GM23338 (cell line): Measurements from ENCODE around the gene TMEM134. TPM values are rescaled to one million over a fixed set of nuclear protein-coding genes. Genes with fewer than 3 reads are reported as not detected.

Source experiments
- ATAC-seq: fragments of 200-7000 bp; cut with Tn5 transposase; 3 replicates; pipeline ENCODE4 v1.9.1; 2020
- DNase-seq: peaks from one replicate; pipeline ENCODE4 v3.0.0-alpha.2; 2015; ENCODE audit warnings: low spot score
- H2AFZ ChIP-seq: fragments of 200-600 bp; sonication (generic); 2 replicates; pipeline ENCODE4 v1.8.0; 2016; ENCODE audit warnings: antibody characterized with exemption, mild to moderate bottlenecking, moderate library complexity
- H3F3A ChIP-seq: fragments of 200-600 bp; sonication (generic); replicated peaks from 2 replicates; pipeline ENCODE4 v1.8.0; 2017; ENCODE audit warnings: antibody characterized with exemption, mixed run types, low read depth
- H3K27ac ChIP-seq: fragments of 200-600 bp; sonication (generic); 2 replicates; pipeline ENCODE4 v1.6.1; 2016; ENCODE audit warnings: low read depth
- H3K27me3 ChIP-seq: fragments of 200-600 bp; sonication (generic); 2 replicates; pipeline ENCODE4 v1.8.0; 2016; ENCODE audit warnings: mild to moderate bottlenecking, mixed run types, moderate library complexity; ENCODE audit not compliant: insufficient read depth
- H3K36me3 ChIP-seq: fragments of 200-600 bp; sonication (generic); 2 replicates; pipeline ENCODE4 v1.8.0; 2016; ENCODE audit warnings: mild to moderate bottlenecking; ENCODE audit not compliant: insufficient read depth
- H3K4me1 ChIP-seq: fragments of 200-600 bp; sonication (generic); 2 replicates; pipeline ENCODE4 v1.8.0; 2016; ENCODE audit warnings: mild to moderate bottlenecking, moderate library complexity; ENCODE audit not compliant: insufficient read depth
- H3K4me2 ChIP-seq: fragments of 200-600 bp; sonication (generic); 2 replicates; pipeline ENCODE4 v1.7.1; 2017; ENCODE audit warnings: mixed run types
- H3K4me3 ChIP-seq: fragments of 200-600 bp; sonication (generic); 2 replicates; pipeline ENCODE4 v1.6.1; 2016; ENCODE audit warnings: mixed run types
- H3K79me2 ChIP-seq: fragments of 200-600 bp; sonication (generic); replicated peaks from 2 replicates; pipeline ENCODE4 v1.8.0; 2017; ENCODE audit warnings: mild to moderate bottlenecking; ENCODE audit not compliant: insufficient read depth
- H3K9me2 ChIP-seq: fragments of 200-600 bp; sonication (generic); 2 replicates; pipeline ENCODE4 v1.8.0; 2017; ENCODE audit not compliant: insufficient read depth
- H4K20me1 ChIP-seq: fragments of 200-600 bp; sonication (generic); replicated peaks from 2 replicates; pipeline ENCODE4 v1.8.0; 2017; ENCODE audit warnings: mild to moderate bottlenecking; ENCODE audit not compliant: insufficient read depth
- H3K27ac Mint-ChIP-seq: 2 replicates; pipeline ENCODE4 v1.8.0; 2020; ENCODE audit warnings: inconsistent platforms, mild to moderate bottlenecking, moderate library complexity, mixed read lengths
- H3K27me3 Mint-ChIP-seq: 3 replicates; pipeline ENCODE4 v1.8.0; 2022; ENCODE audit warnings: low read depth, mild to moderate bottlenecking, moderate library complexity, mixed read lengths, inconsistent platforms; ENCODE audit not compliant: insufficient read depth, poor library complexity
- H3K36me3 Mint-ChIP-seq: 3 replicates; pipeline ENCODE4 v1.8.0; 2021; ENCODE audit warnings: low read depth, mild to moderate bottlenecking, inconsistent platforms, moderate library complexity, mixed read lengths
- H3K4me1 Mint-ChIP-seq: 3 replicates; pipeline ENCODE4 v1.8.0; 2020; ENCODE audit warnings: mild to moderate bottlenecking, inconsistent platforms, mixed read lengths
- H3K4me3 Mint-ChIP-seq: 3 replicates; pipeline ENCODE4 v1.8.0; 2021; ENCODE audit warnings: moderate library complexity, mild to moderate bottlenecking, inconsistent platforms, mixed read lengths
- H3K9me3 Mint-ChIP-seq: 3 replicates; pipeline ENCODE4 v1.8.0; 2020; ENCODE audit warnings: moderate library complexity, mild to moderate bottlenecking, inconsistent platforms, mixed read lengths
- EZH2 ChIP-seq: fragments of 200-600 bp; sonication (generic); IDR thresholded peaks from one replicate; pipeline ENCODE4 v1.8.0; 2017; ENCODE audit warnings: antibody characterized with exemption, mild to moderate bottlenecking, low read depth; ENCODE audit not compliant: unreplicated experiment
- EZH2phosphoT487 ChIP-seq: fragments of 200-600 bp; sonication (generic); IDR thresholded peaks from one replicate; pipeline ENCODE4 v1.8.1; 2018; ENCODE audit warnings: antibody characterized with exemption; ENCODE audit not compliant: unreplicated experiment
- JUNB ChIP-seq: IDR thresholded peaks from one replicate; pipeline ENCODE4 v1.6.1; 2016; ENCODE audit warnings: antibody characterized with exemption; ENCODE audit not compliant: unreplicated experiment
- POLR2AphosphoS5 ChIP-seq: IDR thresholded peaks from 2 replicates; pipeline ENCODE4 v1.6.1; 2016; ENCODE audit warnings: antibody characterized with exemption, low read depth
- STAT1 ChIP-seq: IDR thresholded peaks from one replicate; pipeline ENCODE4 v1.6.1; 2016; ENCODE audit warnings: antibody characterized with exemption; ENCODE audit not compliant: unreplicated experiment
- ZNF114 ChIP-seq: fragments of 250-450 bp; sonication (Bioruptor Pico); IDR thresholded peaks from 2 replicates; pipeline ENCODE4 v1.5.0; 2020; ENCODE audit warnings: mild to moderate bottlenecking, moderate library complexity
- ZNF331 ChIP-seq: fragments of 250-450 bp; sonication (Bioruptor Pico); IDR thresholded peaks from 2 replicates; pipeline ENCODE4 v1.5.0; 2020; ENCODE audit warnings: low read depth, mild to moderate bottlenecking, moderate library complexity
- ZNF462 ChIP-seq: fragments of 250-450 bp; sonication (Bioruptor Pico); IDR thresholded peaks from 2 replicates; pipeline ENCODE4 v1.5.0; 2020; ENCODE audit warnings: mild to moderate bottlenecking, moderate library complexity
- polyA plus RNA-seq: library from polyadenylated mRNA; unstranded; fragments of >200 nt; fragmentation: Nextera tagmentation; extraction: Ambion mirVana; gene quantifications from 2 replicates; pipeline ENCODE4 v1.2.1, GENCODE V29; 2016
- total RNA-seq: library from RNA; depleted of rRNA; stranded (reverse); fragments of >200 nt; shearing (Covaris generic); gene quantifications from 2 replicates; pipeline ENCODE4 v1.2.3, GENCODE V29; 2014
- TF ChIP-seq, protein P1 (sequence below): IDR thresholded peaks from one replicate; pipeline ENCODE4 v1.6.1; 2018; ENCODE audit warnings: antibody characterized with exemption; ENCODE audit not compliant: unreplicated experiment
- TF ChIP-seq, protein P2 (sequence below): IDR thresholded peaks from 2 replicates; pipeline ENCODE4 v1.6.1; 2016; ENCODE audit warnings: antibody characterized with exemption
- TF ChIP-seq, protein P3 (sequence below), 2 experiments: fragments of 200-600 bp in 1 of 2; sonication (generic) in 1 of 2; conservative IDR thresholded peaks; 2 replicates each; pipeline versions ENCODE4 v1.5.1 to v1.6.1; 2016 to 2017; ENCODE audit warnings: antibody characterized with exemption in 2 of 2, low read depth in 2 of 2, mild to moderate bottlenecking in 2 of 2, moderate library complexity in 1 of 2

The TMEM134 gene
- total and polyA plus RNA-seq, 2 experiments from 2014 or later = 61.4 to 69.2 TPM

GRCh38 chr11:67470337-67471002, 1.4 kb upstream of the TMEM134 start (continued):
- TF ChIP-seq, protein P1, sequence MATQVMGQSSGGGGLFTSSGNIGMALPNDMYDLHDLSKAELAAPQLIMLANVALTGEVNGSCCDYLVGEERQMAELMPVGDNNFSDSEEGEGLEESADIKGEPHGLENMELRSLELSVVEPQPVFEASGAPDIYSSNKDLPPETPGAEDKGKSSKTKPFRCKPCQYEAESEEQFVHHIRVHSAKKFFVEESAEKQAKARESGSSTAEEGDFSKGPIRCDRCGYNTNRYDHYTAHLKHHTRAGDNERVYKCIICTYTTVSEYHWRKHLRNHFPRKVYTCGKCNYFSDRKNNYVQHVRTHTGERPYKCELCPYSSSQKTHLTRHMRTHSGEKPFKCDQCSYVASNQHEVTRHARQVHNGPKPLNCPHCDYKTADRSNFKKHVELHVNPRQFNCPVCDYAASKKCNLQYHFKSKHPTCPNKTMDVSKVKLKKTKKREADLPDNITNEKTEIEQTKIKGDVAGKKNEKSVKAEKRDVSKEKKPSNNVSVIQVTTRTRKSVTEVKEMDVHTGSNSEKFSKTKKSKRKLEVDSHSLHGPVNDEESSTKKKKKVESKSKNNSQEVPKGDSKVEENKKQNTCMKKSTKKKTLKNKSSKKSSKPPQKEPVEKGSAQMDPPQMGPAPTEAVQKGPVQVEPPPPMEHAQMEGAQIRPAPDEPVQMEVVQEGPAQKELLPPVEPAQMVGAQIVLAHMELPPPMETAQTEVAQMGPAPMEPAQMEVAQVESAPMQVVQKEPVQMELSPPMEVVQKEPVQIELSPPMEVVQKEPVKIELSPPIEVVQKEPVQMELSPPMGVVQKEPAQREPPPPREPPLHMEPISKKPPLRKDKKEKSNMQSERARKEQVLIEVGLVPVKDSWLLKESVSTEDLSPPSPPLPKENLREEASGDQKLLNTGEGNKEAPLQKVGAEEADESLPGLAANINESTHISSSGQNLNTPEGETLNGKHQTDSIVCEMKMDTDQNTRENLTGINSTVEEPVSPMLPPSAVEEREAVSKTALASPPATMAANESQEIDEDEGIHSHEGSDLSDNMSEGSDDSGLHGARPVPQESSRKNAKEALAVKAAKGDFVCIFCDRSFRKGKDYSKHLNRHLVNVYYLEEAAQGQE = no peak
- TF ChIP-seq EZH2 (no peak), ZNF331 (CRISPR knock-in tag) (no peak), EZH2phosphoT487 (no peak), ZNF114 (CRISPR knock-in tag) (no peak)

DNA sequence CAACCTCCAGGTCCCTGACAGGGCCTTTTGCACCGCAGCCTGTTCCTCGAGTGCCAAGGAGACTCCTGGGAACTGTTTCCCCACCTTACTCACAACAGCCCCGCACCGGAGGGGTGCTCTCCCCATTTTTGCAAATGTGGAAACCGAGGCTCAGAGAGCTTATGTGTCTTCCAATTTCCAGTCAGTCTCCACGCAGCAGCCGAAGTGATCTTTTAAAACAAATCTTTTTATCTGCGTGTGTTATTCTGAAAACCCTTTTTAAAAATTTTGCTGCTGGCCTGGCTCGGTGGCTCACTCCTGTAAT, 409 bp upstream of the TMEM134 start:
- H3K4me2 ChIP-seq = peak overlapping the region; percentile 81
- Mint-ChIP-seq H3K9me3 (no peaks in the 10 kb centered on the region), H3K4me1 (peaks cover 10% of the 10 kb centered on the region), H3K36me3 (no peaks in the 10 kb centered on the region; the same call in 2 of the 3 replicates), H3K4me3 (peak overlapping the region; percentile 70), H3K27me3 (peaks cover 17% of the 10 kb centered on the region), H3K27ac (no peak overlapping the region)
- peak overlapping the region; percentile 99 for H2AFZ ChIP-seq
- TF ChIP-seq ZNF462 (CRISPR knock-in tag) = no peak
- TF ChIP-seq POLR2AphosphoS5 = no peak
- TF ChIP-seq, protein P2, sequence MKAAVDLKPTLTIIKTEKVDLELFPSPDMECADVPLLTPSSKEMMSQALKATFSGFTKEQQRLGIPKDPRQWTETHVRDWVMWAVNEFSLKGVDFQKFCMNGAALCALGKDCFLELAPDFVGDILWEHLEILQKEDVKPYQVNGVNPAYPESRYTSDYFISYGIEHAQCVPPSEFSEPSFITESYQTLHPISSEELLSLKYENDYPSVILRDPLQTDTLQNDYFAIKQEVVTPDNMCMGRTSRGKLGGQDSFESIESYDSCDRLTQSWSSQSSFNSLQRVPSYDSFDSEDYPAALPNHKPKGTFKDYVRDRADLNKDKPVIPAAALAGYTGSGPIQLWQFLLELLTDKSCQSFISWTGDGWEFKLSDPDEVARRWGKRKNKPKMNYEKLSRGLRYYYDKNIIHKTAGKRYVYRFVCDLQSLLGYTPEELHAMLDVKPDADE = no peak
- TF ChIP-seq EZH2 = no peak
- TF ChIP-seq ZNF331 (CRISPR knock-in tag) = no peak
- TF ChIP-seq JUNB = no peak
- TF ChIP-seq, protein P3, sequence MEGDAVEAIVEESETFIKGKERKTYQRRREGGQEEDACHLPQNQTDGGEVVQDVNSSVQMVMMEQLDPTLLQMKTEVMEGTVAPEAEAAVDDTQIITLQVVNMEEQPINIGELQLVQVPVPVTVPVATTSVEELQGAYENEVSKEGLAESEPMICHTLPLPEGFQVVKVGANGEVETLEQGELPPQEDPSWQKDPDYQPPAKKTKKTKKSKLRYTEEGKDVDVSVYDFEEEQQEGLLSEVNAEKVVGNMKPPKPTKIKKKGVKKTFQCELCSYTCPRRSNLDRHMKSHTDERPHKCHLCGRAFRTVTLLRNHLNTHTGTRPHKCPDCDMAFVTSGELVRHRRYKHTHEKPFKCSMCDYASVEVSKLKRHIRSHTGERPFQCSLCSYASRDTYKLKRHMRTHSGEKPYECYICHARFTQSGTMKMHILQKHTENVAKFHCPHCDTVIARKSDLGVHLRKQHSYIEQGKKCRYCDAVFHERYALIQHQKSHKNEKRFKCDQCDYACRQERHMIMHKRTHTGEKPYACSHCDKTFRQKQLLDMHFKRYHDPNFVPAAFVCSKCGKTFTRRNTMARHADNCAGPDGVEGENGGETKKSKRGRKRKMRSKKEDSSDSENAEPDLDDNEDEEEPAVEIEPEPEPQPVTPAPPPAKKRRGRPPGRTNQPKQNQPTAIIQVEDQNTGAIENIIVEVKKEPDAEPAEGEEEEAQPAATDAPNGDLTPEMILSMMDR (conservative IDR thresholded peaks at IDR 0.05; ENCODE audit: low read depth in 2 of 2) = no peak
- TF ChIP-seq STAT1 = no peak
- H3K79me2 ChIP-seq = peaks cover 9% of the 10 kb centered on the region; the same call in 1 of the 2 replicates
- H3K36me3 ChIP-seq = no peaks in the 10 kb centered on the region
- no peaks in the 10 kb centered on the region for H3K9me2 ChIP-seq
- no peaks in the 10 kb centered on the region for H4K20me1 ChIP-seq
- no peaks in the 10 kb centered on the region for H3K27me3 ChIP-seq
- peak overlapping the region; percentile 92 for H3K4me3 ChIP-seq
- DNase-seq = no peak
- H3K27ac ChIP-seq = no peak overlapping the region; the same call in 1 of the 2 replicates
- no peaks in the 10 kb centered on the region for H3F3A ChIP-seq
- no peak for ATAC-seq
- H3K4me1 ChIP-seq = peaks cover 9% of the 10 kb centered on the region; the same call in 1 of the 2 replicates
